Neural progenitor cell (in vitro differentiated cells): ENCODE measurements around the gene ERFL.
A peak's percentile ranks its signal among the peaks of the same experiment; 100 is the strongest.

Experiments
- EZH2 ChIP-seq: fragments of 200-600 bp; sonication (generic); IDR thresholded peaks from 2 replicates; pipeline ENCODE4 v1.6.1; 2017; ENCODE audit warnings: antibody characterized with exemption, mild to moderate bottlenecking, moderate library complexity
- TF ChIP-seq, protein P1 (sequence below): fragments of 200-600 bp; sonication (generic); IDR thresholded peaks from 2 replicates; pipeline ENCODE4 v1.5.1; 2017; ENCODE audit warnings: antibody characterized with exemption, mild to moderate bottlenecking

- TF ChIP-seq, protein P1, sequence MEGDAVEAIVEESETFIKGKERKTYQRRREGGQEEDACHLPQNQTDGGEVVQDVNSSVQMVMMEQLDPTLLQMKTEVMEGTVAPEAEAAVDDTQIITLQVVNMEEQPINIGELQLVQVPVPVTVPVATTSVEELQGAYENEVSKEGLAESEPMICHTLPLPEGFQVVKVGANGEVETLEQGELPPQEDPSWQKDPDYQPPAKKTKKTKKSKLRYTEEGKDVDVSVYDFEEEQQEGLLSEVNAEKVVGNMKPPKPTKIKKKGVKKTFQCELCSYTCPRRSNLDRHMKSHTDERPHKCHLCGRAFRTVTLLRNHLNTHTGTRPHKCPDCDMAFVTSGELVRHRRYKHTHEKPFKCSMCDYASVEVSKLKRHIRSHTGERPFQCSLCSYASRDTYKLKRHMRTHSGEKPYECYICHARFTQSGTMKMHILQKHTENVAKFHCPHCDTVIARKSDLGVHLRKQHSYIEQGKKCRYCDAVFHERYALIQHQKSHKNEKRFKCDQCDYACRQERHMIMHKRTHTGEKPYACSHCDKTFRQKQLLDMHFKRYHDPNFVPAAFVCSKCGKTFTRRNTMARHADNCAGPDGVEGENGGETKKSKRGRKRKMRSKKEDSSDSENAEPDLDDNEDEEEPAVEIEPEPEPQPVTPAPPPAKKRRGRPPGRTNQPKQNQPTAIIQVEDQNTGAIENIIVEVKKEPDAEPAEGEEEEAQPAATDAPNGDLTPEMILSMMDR: peak; percentile 60
- TF ChIP-seq EZH2: no peak
These were observed 68.4 kb downstream of the ERFL start, which contains the start of gene RPS19 for GRCh38 chr19:41859618-41860418.
